Stimulated activated CD4-positive, alpha-beta T cell treated with anti-CD3 and anti-CD28 coated beads, Interleukin-12 subunit alpha, Interleukin-12 subunit beta, amount 100 ng/mL, for 48 hours (primary cell): ENCODE measurements around the gene DGKB.

Experiments used
- DNase-seq, 3 donors: peaks; one replicate each; pipeline ENCODE4 v3.0.0-alpha.2; 2020; ENCODE audit warnings: low read depth in 2 of 3, low spot score in 1 of 3

Gene DGKB

GRCh38 chr7:14398526-14398925 lies 504.0 kb downstream of the DGKB start:
- no peak for DNase-seq

- no peak for DNase-seq
Observed at GRCh38 chr7:14395860-14396259, 506.7 kb downstream of the DGKB start.

DNA sequence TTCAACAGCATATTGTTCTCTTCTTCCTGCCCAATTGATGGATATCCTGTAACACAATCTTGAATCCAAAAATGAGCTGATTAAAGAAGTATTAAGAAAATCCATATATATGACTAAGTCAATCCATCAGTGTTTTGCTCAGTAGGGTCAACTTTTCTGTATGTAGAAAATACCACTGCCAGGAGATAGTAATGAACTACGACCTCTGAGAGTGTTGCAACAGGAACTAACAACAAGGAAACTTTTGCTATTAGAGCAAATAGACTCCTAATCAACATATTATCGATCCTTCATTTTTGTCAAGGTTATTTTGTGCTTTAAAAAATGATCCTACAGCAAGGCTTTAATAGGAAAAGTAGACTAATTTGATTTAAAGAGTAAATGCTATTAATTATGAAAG lies 507.8 kb downstream of the DGKB start:
- no peak for DNase-seq

- DNase-seq: no peak
Observed at GRCh38 chr7:14389595-14389994, 513.0 kb downstream of the DGKB start.

GRCh38 chr7:14389181-14389591 lies 513.4 kb downstream of the DGKB start:
- no peak for DNase-seq

- no peak for DNase-seq
Observed at GRCh38 chr7:14385074-14385473, 517.5 kb downstream of the DGKB start.

GRCh38 chr7:14381936-14382335 lies 520.6 kb downstream of the DGKB start:
- no peak for DNase-seq

DNA sequence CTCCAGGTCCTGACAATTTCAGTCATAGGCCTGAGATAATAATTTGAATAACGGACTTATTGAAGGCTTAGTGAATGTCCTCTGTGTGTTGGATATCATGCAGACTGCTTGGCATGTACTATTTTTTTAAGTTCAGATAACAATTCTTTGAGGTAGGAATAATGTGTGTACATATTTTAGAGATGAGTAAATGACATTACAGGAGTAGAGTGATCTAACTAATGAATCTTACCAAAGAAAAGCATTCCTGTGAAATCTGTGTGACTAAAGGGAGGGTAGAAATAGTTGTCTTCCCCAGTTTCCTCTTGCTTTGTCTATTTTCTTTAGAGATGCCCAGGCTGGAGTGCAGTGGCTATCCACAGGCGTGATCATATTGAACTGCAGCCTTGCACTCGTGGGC lies 521.2 kb downstream of the DGKB start:
- no peak for DNase-seq

DNA sequence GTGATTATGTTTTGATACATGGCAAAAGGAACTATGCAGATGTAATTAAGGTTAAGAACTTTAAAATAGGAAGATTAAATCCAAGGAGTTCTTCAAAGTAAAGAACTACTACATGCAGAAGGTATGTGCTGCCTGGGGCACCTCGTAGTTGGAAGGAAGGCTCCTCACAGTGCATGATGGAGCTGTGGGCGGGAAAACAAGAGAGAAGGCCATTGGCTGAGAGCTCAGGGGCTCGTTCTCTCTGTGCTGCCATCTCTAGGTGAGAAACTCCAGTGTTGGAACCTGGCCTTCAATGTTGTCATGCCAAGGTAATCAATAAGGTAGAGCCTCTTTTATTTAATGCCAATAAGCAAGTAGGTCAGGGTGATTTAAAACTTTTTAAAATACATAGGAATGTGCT lies 521.7 kb downstream of the DGKB start:
- no peak for DNase-seq

- no peak for DNase-seq
Observed at GRCh38 chr7:14377646-14378266, 524.8 kb downstream of the DGKB start.

GRCh38 chr7:14376711-14377110 lies 525.8 kb downstream of the DGKB start:
- DNase-seq: no peak

DNA sequence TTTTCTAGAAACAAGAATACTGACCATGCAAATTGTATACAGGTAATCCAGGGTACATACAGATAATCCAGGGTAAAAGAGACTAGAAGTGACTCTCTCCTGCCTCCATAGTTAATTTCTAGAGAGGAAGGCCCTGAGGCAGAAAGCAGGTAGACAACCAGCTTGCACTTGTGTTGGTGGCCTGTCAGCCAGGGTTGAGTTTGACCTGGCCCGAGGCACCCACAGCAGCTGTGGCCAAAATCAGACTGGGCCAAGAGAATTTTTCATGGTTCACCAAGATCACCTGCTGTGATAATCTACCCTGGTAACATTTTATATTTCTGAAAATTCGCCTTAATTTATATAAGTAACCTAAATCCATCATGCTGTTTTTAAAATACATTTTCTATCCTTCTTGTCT lies 526.6 kb downstream of the DGKB start:
- DNase-seq: no peak

DNA sequence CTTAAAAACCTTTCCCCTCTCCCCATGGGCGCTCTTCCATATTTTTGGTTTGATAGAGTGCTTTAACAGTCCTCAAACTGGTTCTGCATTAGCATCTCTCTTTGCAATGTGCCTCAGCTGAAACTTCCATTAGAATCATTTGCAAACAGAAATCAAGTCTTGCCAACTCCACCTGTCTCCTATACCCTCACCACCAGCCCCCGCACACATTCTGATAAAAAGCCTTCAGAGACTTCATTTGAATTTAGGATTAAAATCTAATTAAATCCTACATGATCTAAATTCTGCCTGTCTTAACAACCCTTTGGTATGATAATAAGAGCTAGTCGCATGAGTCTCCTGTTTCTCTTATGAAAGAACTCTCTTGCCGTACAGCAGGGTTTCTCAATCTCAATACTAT lies 528.2 kb downstream of the DGKB start:
- no peak for DNase-seq

- DNase-seq: no peak
Observed at GRCh38 chr7:14368285-14368684, 534.3 kb downstream of the DGKB start.

GRCh38 chr7:14351167-14351566 lies 551.4 kb downstream of the DGKB start:
- no peak for DNase-seq

DNA sequence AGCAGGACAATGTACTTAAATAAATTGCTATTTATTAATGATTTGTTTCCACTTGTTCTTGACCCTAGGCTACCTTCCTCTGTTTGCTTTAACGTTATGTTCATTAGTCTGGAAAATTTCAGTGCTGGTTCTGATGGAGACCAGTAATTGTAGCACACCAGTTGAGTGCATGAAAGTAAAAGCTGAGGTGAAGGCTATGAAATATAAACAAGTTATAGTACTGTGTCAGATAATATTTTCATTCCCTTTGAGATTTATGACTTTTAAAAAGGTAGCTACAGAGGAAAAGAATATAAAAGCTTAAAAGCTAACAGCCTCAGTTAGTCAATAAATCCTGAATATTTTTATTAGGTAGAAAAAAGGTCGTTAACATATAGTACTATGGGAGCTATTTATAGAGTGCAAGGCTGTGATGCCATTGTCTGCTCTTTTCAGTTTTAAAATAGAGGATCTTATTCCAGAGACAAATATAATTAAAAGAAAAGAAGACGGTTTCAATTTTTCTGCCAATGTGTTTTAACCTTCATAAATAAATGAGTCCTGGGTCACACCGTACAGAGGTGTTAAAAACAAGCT lies 561.3 kb downstream of the DGKB start:
- DNase-seq: no peak

GRCh38 chr7:14340393-14341074 lies 562.0 kb downstream of the DGKB start:
- no peak for DNase-seq

DNA sequence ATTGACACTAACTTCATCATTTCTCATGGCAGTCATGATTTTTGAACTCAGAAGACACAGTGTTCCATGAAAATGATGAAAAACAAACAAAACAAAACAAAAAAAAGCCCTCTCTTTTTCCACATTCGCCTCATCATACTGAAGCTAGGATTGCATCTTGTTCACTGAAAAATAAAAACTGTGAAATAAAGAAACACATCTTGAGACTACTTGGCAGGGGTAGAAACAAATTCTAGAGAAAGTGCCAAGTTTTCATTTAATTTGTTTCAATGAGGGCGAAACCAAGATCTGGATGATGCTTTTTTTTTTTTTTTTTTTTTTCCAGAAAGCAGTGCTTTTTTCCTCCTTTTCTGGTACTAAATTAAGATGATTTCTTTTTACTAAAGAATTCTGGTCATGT lies 562.7 kb downstream of the DGKB start:
- DNase-seq: no peak

- DNase-seq: no peak
Observed at GRCh38 chr7:14336256-14336655, 566.3 kb downstream of the DGKB start.

GRCh38 chr7:14332155-14332554 lies 570.4 kb downstream of the DGKB start:
- DNase-seq: no peak

DNA sequence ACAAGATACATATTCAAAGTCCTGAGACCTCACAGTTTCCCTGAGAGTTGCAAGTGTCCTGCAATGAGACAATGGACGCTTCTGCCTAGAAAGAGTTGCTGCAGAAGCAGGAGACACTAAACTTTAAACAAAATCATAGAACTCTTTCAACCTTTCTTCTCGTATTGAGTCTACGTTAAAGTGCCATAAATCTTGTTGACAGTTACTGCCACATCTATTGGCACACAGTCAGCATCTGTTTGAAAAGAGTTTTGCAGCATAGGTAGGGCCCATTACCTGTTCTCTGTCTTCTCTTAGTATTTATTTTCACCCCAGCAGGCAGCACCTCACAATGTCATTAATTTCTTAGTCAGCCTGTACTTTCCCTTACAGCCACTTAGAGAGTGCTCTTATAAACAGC lies 577.8 kb downstream of the DGKB start:
- no peak for DNase-seq

GRCh38 chr7:14322724-14323123 lies 579.8 kb downstream of the DGKB start:
- no peak for DNase-seq

DNA sequence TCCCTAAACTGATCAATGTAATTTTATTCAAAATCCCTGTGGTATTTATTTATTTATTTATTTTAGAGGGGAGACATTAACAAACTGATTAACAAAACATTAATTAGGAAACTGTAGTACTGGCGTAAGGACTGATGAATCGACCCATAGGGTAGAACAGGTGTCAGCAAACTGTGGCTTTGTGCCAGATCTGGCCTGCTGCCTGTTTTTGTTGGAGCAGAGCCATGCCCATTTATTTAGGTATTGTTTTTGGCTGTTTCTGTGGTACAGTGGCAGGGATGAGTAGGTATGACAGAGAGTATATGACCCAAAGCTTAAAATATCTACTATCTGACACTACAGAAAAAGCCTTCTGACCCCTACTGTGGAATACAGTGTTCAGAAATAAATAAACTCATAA lies 580.6 kb downstream of the DGKB start:
- DNase-seq: no peak
